Skeletal muscle tissue (tissue), 4 donors: ENCODE data around the gene RHOJ. TPM values are rescaled to one million over a fixed set of nuclear protein-coding genes. Genes with fewer than 3 reads are reported as not detected.
"Not testable (repeated sequence)": the region's sequence is repeated elsewhere in the genome, so short reads cannot be mapped to it uniquely, and the experiment has no call there.

ENCODE experiments used
- H3K27ac ChIP-seq: one replicate; pipeline ENCODE4 v1.7.0; 2013; ENCODE audit warnings: mild to moderate bottlenecking, low read depth, low read length, inconsistent platforms
- H3K27me3 ChIP-seq, 3 donors: one replicate each; pipeline ENCODE4 v1.7.0; 2013; ENCODE audit warnings: low read length in 3 of 3; ENCODE audit not compliant: control insufficient read depth in 3 of 3, insufficient read depth in 3 of 3
- H3K36me3 ChIP-seq, 3 donors: one replicate each; pipeline ENCODE4 v1.7.0; 2013; ENCODE audit warnings: low read length in 3 of 3; ENCODE audit not compliant: control insufficient read depth in 3 of 3, insufficient read depth in 3 of 3
- H3K4me1 ChIP-seq, 3 donors: one replicate each; pipeline ENCODE4 v1.7.0; 2013; ENCODE audit warnings: low read length in 3 of 3, mild to moderate bottlenecking in 3 of 3; ENCODE audit not compliant: control insufficient read depth in 3 of 3, insufficient read depth in 3 of 3
- H3K4me3 ChIP-seq, 3 donors: one replicate each; pipeline ENCODE4 v1.7.0; 2013; ENCODE audit warnings: low read length in 3 of 3
- H3K9ac ChIP-seq, 3 donors: one replicate each; pipeline ENCODE4 v1.7.0; 2013; ENCODE audit warnings: low read length in 3 of 3, mild to moderate bottlenecking in 3 of 3, moderate library complexity in 2 of 3, low read depth in 1 of 3
- H3K9me3 ChIP-seq, 3 donors: one replicate each; pipeline ENCODE4 v1.7.0; 2013; ENCODE audit warnings: low read length in 3 of 3; ENCODE audit not compliant: control insufficient read depth in 3 of 3
- total RNA-seq: library from RNA; depleted of rRNA; stranded (reverse); fragments of >200 nt; gene quantifications from one replicate; pipeline ENCODE4 v1.2.3, GENCODE V29; 2014
- donor health status: Osteomylitis.

Gene RHOJ
- total RNA-seq, 1 donor from 2014 or later, result 7.3 TPM

GRCh38 chr14:63275611-63276010, 71.4 kb downstream of the RHOJ start:
- Histone ChIP-seq H3K36me3 (no peaks in the 10 kb centered on the region), H3K9me3 (no peaks in the 10 kb centered on the region), H3K27me3 (no peaks in the 10 kb centered on the region), H3K4me3 (no peak overlapping the region), H3K27ac (no peak overlapping the region), H3K4me1 (peaks cover 8 to 13% (median 11%) of the 10 kb centered on the region in 3 donors), H3K9ac (no peak overlapping the region)

DNA sequence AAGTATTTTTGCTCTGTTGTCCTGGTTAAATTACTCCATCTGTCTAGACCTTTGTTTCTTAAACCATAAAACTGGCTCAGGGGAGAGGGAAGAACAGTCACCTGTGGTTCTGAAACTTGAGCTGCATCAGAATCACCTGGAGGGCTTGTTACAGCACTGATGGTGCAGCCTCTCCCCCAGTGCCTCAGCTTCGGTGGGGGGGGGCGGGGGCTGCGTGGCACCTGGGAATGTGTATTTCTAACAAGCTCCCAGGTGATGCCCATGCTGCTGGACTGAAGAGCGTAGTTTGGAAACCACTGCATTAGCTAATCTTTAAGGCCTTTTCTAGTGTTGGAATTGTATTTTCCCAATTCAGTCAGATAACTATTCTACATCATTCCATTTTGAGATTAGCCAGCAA, 71.8 kb downstream of the RHOJ start:
- H3K4me1 ChIP-seq, result peaks cover 8 to 13% (median 11%) of the 10 kb centered on the region in 3 donors
- H3K9ac ChIP-seq, result no peak overlapping the region
- no peaks in the 10 kb centered on the region for H3K36me3 ChIP-seq
- H3K27me3 ChIP-seq, result no peaks in the 10 kb centered on the region
- H3K9me3 ChIP-seq, result no peaks in the 10 kb centered on the region
- H3K4me3 ChIP-seq, result no peak overlapping the region
- no peak overlapping the region for H3K27ac ChIP-seq

- H3K36me3 ChIP-seq, result no peaks in the 10 kb centered on the region
- no peak overlapping the region for H3K4me3 ChIP-seq
- no peaks in the 10 kb centered on the region for H3K27me3 ChIP-seq
- no peaks in the 10 kb centered on the region for H3K9me3 ChIP-seq
- peaks cover 8 to 13% (median 11%) of the 10 kb centered on the region in 3 donors for H3K4me1 ChIP-seq
- H3K9ac ChIP-seq, result no peak overlapping the region
- no peak overlapping the region for H3K27ac ChIP-seq
These were observed 72.5 kb downstream of the RHOJ start for GRCh38 chr14:63276492-63277342.

DNA sequence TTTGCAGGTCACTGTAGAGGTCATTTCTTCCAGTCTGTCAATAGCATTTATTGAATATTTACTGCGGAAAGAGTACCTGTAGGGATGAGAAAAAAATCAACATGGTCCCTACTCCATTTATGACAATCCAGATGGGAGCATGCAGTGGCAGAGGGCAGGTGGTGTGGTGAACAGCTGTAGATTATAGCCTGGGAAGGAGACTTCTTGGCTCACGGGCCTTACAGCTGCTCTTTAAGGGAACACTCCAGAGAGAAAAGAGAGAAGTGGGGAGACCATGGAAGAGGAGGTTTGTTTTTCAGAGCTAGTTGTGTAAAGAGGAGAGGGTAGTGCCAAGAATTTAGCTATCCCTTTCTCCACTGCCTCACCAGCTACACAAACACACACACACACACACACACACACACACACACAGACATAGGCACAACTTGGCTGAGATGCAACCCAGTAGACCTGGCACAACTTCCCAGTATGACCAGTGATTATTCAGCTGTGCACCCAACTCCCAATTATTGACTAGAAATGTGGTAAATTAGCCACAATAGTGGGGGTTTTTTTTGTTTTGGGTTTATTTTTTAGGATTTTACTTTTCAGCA, 73.4 kb downstream of the RHOJ start:
- H3K27me3 ChIP-seq, result no peaks in the 10 kb centered on the region
- no peak overlapping the region for H3K4me3 ChIP-seq
- no peaks in the 10 kb centered on the region for H3K9me3 ChIP-seq
- H3K4me1 ChIP-seq, result peaks cover 8 to 13% (median 11%) of the 10 kb centered on the region in 3 donors
- H3K9ac ChIP-seq, result no peak overlapping the region
- no peaks in the 10 kb centered on the region for H3K36me3 ChIP-seq
- H3K27ac ChIP-seq, result no peak overlapping the region

GRCh38 chr14:63279933-63280332, 75.7 kb downstream of the RHOJ start:
- H3K9ac ChIP-seq, result not testable (repeated sequence)

GRCh38 chr14:63282997-63283883, 79.0 kb downstream of the RHOJ start:
- Histone ChIP-seq H3K36me3 (peaks cover 0 to 2% (median 2%) of the 10 kb centered on the region in 3 donors), H3K9me3 (no peaks in the 10 kb centered on the region), H3K27ac (no peak overlapping the region), H3K4me1 (no peaks in the 10 kb centered on the region), H3K27me3 (no peaks in the 10 kb centered on the region), H3K4me3 (peak overlapping the region in 1 of 3 donors; percentile 10), H3K9ac (no peak overlapping the region)

More at GRCh38 chr14:63279933-63280332, 75.7 kb downstream of the RHOJ start:
- H3K27ac ChIP-seq, H3K27me3 ChIP-seq, H3K4me3 ChIP-seq, H3K4me1 ChIP-seq, H3K36me3 ChIP-seq, H3K9me3 ChIP-seq: not testable (repeated sequence)

DNA sequence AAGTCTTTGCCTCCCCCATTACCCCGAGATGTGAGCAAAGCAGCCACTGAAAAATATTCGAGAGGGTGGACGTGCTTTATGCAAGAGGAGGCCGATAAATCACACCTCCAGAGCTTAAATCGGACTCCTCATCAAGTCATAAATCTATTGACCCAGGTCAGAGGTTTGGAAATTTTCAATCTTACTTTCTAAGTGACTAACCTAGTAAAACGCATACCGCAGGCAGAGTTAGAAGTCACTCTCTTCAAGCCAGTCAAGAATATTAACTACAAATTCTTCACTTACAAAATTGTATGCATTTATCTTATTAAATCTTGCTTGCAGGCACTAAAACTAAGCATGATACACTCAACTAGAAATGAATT, 79.6 kb downstream of the RHOJ start:
- Histone ChIP-seq H3K27ac (no peak overlapping the region), H3K9me3 (no peaks in the 10 kb centered on the region), H3K4me3 (no peak overlapping the region), H3K27me3 (no peaks in the 10 kb centered on the region), H3K4me1 (no peaks in the 10 kb centered on the region), H3K36me3 (peaks cover 0 to 2% (median 2%) of the 10 kb centered on the region in 3 donors), H3K9ac (no peak overlapping the region)

DNA sequence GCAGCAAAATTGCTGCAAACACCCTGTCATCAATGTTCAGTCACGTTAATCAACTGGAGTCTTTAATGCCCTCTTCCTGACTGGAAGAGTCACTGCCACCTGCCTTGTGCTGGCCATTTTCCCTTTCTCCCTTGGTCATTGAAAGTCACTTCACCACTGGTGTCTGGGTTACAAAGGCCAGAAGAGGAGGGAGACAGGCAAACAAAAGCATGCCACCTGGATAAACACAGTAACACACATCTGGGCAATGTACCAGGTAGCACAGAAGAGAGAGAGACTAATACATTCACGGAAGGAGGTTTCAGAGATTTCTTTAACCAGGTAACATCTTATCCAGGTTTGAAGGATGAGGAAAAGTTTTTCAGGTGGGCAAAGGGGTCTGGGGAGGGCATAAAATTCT, 81.8 kb downstream of the RHOJ start:
- Histone ChIP-seq H3K4me3 (no peak overlapping the region), H3K27me3 (no peaks in the 10 kb centered on the region), H3K36me3 (peaks cover 3 to 6% (median 4%) of the 10 kb centered on the region in 3 donors), H3K9me3 (no peaks in the 10 kb centered on the region), H3K9ac (no peak overlapping the region), H3K4me1 (no peaks in the 10 kb centered on the region), H3K27ac (no peak overlapping the region)

GRCh38 chr14:63287666-63288483, 83.6 kb downstream of the RHOJ start:
- no peak overlapping the region for H3K9ac ChIP-seq
- no peak overlapping the region for H3K4me3 ChIP-seq
- no peaks in the 10 kb centered on the region for H3K4me1 ChIP-seq
- H3K27me3 ChIP-seq, result no peaks in the 10 kb centered on the region
- no peaks in the 10 kb centered on the region for H3K9me3 ChIP-seq
- H3K36me3 ChIP-seq, result peaks cover 3 to 8% (median 4%) of the 10 kb centered on the region in 3 donors
- H3K27ac ChIP-seq, result no peak overlapping the region
